GM12874 (cell line): ENCODE results near the gene MYOC.

Experiments
- TF ChIP-seq, protein P1 (sequence below): IDR thresholded peaks from 2 replicates; pipeline ENCODE4 v1.5.1; 2011; ENCODE audit warnings: low read depth, mild to moderate bottlenecking, control low read depth, low read length, moderate library complexity; ENCODE audit not compliant: insufficient read depth

Gene MYOC

DNA sequence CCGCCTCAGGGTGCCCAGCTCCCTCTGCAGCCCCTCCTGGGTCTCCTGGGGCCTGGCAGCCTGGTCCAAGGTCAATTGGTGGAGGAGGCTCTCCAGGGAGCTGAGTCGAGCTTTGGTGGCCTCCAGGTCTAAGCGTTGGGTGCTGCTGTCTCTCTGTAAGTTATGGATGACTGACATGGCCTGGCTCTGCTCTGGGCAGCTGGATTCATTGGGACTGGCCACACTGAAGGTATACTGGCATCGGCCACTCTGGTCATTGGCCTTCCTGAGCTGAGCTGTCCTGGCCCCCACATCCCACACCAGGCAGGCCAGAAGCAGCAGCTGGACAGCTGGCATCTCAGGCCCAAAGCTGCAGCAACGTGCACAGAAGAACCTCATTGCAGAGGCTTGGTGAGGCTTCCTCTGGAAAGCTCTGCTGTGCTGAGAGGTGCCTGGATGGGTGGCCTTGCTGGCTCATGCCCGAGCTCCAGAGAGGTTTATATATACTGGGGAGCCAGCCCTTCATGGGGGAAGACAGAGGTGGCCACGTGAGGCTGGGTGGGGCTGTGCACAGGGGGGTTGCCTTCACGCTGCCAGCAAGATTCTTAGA, at the start of gene MYOC:
MYOC (minus strand) TSS at position 455 of the 589 bp plus-strand sequence; CDS start at position 378, 77 bp downstream.
- TF ChIP-seq, protein P1, sequence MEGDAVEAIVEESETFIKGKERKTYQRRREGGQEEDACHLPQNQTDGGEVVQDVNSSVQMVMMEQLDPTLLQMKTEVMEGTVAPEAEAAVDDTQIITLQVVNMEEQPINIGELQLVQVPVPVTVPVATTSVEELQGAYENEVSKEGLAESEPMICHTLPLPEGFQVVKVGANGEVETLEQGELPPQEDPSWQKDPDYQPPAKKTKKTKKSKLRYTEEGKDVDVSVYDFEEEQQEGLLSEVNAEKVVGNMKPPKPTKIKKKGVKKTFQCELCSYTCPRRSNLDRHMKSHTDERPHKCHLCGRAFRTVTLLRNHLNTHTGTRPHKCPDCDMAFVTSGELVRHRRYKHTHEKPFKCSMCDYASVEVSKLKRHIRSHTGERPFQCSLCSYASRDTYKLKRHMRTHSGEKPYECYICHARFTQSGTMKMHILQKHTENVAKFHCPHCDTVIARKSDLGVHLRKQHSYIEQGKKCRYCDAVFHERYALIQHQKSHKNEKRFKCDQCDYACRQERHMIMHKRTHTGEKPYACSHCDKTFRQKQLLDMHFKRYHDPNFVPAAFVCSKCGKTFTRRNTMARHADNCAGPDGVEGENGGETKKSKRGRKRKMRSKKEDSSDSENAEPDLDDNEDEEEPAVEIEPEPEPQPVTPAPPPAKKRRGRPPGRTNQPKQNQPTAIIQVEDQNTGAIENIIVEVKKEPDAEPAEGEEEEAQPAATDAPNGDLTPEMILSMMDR = no peak

DNA sequence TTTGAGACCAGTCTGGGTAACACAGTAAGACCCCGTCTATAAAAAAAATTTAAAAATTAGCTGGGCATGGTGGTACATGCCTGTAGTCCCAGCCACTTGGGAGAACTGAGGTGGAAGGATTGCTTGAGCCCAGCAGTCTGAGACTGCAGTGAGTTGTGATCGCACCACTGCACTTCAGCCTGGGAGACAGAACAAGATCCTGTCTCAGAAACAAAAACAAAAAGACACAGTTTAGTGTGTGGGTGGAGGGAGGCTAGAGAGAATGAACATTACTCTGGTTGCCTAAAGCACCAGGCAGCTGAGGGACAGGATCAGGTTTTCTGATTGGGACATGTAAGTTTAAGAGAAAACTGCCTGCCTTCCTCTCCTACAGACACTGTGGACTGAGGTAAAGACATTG, 47.0 kb upstream of the MYOC start:
- TF ChIP-seq, protein P1 = no peak

DNA sequence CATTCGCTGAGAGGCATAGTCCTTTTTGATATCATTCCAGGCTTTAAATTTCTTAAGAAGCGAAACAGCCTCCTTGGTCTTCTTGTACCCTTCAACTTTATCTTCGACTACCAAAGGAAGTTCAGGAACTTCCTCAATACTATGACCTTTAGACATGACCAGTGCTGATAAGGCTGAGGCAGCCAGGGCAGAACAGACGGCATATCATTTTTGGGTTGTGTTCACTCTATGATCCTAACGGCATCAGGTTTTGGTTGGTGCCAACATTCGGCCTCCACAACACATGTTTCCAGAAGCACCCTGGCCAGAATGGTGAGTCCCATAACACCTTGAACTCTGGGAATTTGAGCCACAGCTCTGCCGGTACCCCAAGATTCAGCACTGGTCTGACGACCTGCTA, 31.4 kb upstream of the MYOC start:
- TF ChIP-seq, protein P1 = no peak

DNA sequence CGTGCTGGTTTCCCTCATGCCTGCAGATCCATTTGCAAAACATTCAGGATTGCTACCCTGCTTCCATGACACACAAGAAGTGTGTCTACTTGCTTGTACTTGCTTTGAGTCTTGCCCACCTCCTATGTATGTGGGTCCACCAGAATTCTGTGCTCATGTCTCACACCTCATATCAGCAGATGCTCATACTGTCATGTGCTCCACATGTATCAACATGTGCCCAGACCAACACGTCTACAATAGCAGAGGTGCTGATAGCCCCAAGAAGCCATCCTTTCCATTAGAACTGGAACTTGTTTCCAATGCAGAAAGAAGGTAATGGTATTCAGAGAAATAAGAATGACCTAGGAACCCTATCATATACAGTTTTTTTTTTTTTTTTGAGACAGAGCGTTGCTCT, 27.9 kb upstream of the MYOC start:
- TF ChIP-seq, protein P1 = no peak

DNA sequence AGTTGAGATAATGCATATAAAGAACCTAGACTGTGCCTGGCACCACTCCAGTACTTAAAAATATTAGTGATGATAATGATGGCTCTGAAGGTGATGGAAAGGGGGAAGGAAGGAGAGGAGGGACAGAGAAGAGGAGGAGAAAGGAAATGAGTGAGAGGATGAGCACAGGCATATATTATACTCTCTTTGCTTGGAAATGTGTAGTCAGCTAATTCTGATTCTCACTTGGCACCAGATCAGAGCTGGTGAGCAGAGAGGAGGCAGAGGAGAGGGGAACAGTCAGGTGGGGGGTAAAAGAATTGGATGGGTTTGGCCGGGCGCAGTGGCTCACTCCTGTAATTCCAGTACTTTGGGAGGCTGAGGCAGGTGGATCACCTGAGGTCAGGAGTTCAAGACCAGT, 24.3 kb upstream of the MYOC start:
- TF ChIP-seq, protein P1 = no peak

DNA sequence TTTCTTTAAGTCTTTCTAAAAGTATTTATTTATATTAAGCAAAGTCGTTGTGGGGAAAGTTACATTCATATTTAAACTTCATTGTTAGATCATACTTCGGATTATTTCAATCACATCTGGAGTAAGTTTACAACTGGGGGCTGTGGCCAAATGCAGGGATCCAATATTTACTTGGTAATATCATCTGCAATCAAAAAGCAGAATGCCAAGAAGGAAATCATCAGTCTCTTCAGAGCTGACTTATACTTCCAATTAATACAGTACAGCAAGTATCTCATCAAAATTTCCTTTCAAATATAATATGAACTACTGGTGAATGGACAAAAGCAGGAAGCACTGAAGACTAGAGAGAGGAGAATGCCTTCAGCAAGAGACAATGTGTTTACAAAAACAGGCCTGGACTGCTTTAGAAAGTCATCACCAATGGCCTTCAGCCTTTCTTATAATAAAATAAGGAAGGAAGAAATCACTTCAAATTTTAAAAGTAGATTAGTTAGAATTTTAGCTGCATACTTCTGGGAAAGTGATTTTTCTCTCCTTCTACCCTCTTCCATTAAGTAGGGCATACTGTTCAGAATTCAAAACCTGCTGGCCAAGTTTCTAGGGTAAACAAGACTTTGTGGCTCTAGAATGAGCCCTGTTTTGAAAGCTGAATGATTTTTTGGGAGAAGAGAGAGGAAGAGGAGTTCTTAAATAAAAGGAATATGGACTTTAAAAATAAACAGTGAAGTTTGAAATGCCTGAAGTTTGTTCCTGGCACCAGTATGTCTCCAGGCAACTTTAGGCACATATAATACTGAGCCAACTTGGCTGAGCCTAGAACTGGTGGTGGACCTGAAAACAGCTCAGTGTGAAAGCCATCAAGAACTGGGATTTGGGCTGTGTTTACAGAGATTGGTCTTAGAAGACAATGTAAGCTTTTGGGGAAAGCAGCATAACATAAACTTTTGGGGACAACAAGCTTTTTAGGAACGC, 22.2 kb upstream of the MYOC start:
- TF ChIP-seq, protein P1 = no peak

DNA sequence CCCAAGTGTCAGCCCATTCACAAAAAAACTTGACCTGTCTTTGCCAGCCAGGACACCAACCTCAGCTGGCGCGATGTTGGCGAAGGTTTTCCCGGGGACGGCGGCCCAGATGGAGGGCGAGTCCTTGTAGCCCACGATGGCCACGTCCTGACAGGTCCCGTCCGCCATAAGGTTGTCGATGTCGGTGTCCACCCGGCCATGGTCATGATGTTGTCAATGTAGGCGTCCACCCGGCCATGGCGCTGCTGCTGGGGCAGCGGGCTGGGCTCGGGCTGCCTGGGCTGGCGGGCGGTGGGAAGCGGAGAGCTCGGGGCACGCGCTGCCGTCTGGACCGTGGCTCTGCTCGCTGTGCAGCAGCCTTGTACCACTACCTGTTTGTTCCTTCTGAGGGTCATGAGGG, 18.3 kb upstream of the MYOC start:
- TF ChIP-seq, protein P1 = no peak
